Effector memory CD4-positive, alpha-beta T cell (primary cell): ENCODE data around the gene ACSM2A.
"Not testable (repeated sequence)": the region's sequence is repeated elsewhere in the genome, so short reads cannot be mapped to it uniquely, and the experiment has no call there.

Source experiments
- DNase-seq, 3 donors: peaks; one replicate each; pipeline ENCODE4 v3.0.0-alpha.2; 2020
- H3K27ac ChIP-seq: 2 replicates; pipeline ENCODE4 v1.7.0; 2013; ENCODE audit warnings: mild to moderate bottlenecking, low read length, moderate library complexity; ENCODE audit not compliant: insufficient read depth, poor library complexity, severe bottlenecking
- H3K27me3 ChIP-seq: replicated peaks from 2 replicates; pipeline ENCODE4 v1.7.0; 2013; ENCODE audit warnings: mild to moderate bottlenecking, low read length; ENCODE audit not compliant: insufficient read depth, control insufficient read depth, poor library complexity, severe bottlenecking
- H3K36me3 ChIP-seq: 2 replicates; pipeline ENCODE4 v1.7.0; 2013; ENCODE audit warnings: mild to moderate bottlenecking, low read length, moderate library complexity; ENCODE audit not compliant: control insufficient read depth, insufficient read depth
- H3K4me1 ChIP-seq: 2 replicates; pipeline ENCODE4 v1.7.0; 2013; ENCODE audit warnings: low read length, mild to moderate bottlenecking; ENCODE audit not compliant: control insufficient read depth, insufficient read depth, poor library complexity, severe bottlenecking
- H3K4me3 ChIP-seq: 2 replicates; pipeline ENCODE4 v1.7.0; 2013; ENCODE audit warnings: low read length, low read depth, mild to moderate bottlenecking; ENCODE audit not compliant: insufficient read depth, poor library complexity, severe bottlenecking
- H3K9me3 ChIP-seq: 2 replicates; pipeline ENCODE4 v1.7.0; 2013; ENCODE audit warnings: mild to moderate bottlenecking, low read length, moderate library complexity; ENCODE audit not compliant: control insufficient read depth

The ACSM2A gene

GRCh38 chr16:20532284-20532792 lies 81.0 kb downstream of the ACSM2A start:
- H3K27me3 ChIP-seq, H3K27ac ChIP-seq, H3K4me1 ChIP-seq, DNase-seq, H3K4me3 ChIP-seq, H3K36me3 ChIP-seq, H3K9me3 ChIP-seq: not testable (repeated sequence)

GRCh38 chr16:20536669-20537068 lies 85.3 kb downstream of the ACSM2A start:
- H3K27me3 ChIP-seq, H3K27ac ChIP-seq, H3K36me3 ChIP-seq, DNase-seq, H3K9me3 ChIP-seq, H3K4me1 ChIP-seq, H3K4me3 ChIP-seq: not testable (repeated sequence)
